ENCODE measurements around the gene DEUP1. TPM values are rescaled to one million over a fixed set of nuclear protein-coding genes. Genes with fewer than 3 reads are reported as not detected.
A peak's percentile ranks its signal among the peaks of the same experiment; 100 is the strongest.

The DEUP1 gene
- total and polyA plus RNA-seq, 4 donors: 0.39 to 2.4 (median 1.2) TPM

DNA sequence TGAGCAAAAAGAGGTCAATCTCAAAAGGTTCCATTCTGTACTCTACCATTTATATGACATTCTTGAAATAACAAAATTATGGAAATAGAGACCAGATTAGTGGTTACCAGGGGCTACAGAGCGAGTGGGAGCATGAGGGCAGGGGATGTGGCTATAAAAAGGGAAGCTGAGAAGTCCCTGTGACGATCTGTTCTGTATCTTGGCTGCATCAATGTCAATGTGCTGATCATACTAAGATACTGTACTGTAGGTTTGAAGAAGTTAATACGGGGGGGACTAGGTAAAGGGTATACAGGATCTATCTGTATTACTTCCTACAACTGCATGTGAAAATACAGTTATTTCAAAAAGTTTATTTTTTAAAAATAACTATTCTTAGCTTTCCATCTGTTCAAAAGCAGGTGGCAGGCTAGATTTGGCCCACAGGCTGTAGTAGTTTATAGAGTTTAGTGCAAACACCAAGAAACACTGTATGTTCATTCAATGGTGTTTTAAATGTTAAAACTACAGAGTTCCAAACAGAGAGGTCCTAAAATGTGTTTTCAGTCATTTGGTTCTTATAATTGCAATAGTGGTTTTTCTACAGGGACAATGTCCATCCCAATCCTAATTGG lies 134.5 kb downstream of the DEUP1 start:
- no peaks in the 10 kb centered on the region for H3K27me3 ChIP-seq (ENCODE audit: control insufficient read depth in 3 of 3, insufficient read depth in 3 of 3, low read length in 2 of 3)
- no peak overlapping the region for H3K9ac ChIP-seq (ENCODE audit: insufficient read depth in 1 of 2, low read length in 2 of 2)
- H3K9me3 ChIP-seq (ENCODE audit: control insufficient read depth in 4 of 4, insufficient read depth in 3 of 4, low read length in 3 of 4): no peaks in the 10 kb centered on the region
- DNase-seq: no peak
- TF ChIP-seq, protein P1, sequence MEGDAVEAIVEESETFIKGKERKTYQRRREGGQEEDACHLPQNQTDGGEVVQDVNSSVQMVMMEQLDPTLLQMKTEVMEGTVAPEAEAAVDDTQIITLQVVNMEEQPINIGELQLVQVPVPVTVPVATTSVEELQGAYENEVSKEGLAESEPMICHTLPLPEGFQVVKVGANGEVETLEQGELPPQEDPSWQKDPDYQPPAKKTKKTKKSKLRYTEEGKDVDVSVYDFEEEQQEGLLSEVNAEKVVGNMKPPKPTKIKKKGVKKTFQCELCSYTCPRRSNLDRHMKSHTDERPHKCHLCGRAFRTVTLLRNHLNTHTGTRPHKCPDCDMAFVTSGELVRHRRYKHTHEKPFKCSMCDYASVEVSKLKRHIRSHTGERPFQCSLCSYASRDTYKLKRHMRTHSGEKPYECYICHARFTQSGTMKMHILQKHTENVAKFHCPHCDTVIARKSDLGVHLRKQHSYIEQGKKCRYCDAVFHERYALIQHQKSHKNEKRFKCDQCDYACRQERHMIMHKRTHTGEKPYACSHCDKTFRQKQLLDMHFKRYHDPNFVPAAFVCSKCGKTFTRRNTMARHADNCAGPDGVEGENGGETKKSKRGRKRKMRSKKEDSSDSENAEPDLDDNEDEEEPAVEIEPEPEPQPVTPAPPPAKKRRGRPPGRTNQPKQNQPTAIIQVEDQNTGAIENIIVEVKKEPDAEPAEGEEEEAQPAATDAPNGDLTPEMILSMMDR (IDR thresholded peaks at IDR 0.05; ENCODE audit: control extremely low read depth, extremely low read depth): no peak
- no peaks in the 10 kb centered on the region for H3K4me1 ChIP-seq (ENCODE audit: control insufficient read depth in 5 of 5, insufficient read depth in 5 of 5, low read length in 5 of 5)
- peak; percentile 27 for ATAC-seq (ENCODE audit: insufficient read depth, low FRiP score)
- no peaks in the 10 kb centered on the region for H3K36me3 ChIP-seq (ENCODE audit: control insufficient read depth in 4 of 4, insufficient read depth in 4 of 4, low read length in 4 of 4)
- H3K4me3 ChIP-seq: no peak overlapping the region
- WGBS, 2 donors: 40 to 67% methylated on average over 3 of the region's 3 CpGs
- no peak overlapping the region for H3K27ac ChIP-seq (ENCODE audit: low read depth in 1 of 2, low read length in 1 of 2)

DNA sequence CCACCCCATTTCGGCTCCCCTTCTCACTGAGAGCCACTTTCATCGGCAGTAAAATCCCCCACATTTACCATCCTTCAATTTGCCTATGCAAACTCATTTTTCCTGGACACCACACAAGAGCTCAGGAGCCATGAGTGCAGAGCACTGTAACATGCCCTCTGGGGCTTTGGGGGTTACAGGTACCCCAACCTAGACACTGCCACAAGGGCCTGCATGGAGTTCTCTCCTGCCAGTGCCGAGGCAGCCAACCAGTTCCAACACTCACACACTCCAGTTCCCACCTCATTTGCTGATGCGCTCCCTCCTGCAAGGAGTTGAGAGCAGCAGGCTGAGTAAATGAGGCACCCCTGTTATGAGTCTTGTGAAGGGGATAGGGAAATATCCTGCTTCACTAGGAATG lies 136.5 kb downstream of the DEUP1 start:
- WGBS, 2 donors: 86 to 88% methylated on average over 4 of the region's 4 CpGs

DNA sequence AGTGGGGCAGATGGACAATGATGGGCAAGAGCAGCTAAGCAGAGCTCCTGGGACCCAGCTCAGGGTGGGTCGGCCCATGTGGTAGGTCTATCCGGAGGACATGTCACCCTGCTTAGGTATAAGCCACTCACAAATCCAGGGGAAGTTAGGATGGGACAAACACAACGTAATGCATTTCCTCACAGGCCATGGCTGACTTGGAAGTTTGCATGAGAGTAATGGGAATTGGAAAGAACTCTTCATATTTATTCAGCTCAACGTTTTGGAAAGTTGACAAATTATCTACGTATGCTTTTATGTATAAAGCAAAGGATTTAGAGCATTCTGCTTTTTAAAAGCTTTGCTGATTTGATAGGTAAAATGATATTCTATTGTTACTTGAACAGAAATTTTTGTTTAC lies 137.7 kb downstream of the DEUP1 start:
- WGBS, 2 donors: 76 to 78% methylated on average over 5 of the region's 5 CpGs
- H3K4me3 ChIP-seq: no peak overlapping the region
- no peaks in the 10 kb centered on the region for H3K9me3 ChIP-seq (ENCODE audit: control insufficient read depth in 4 of 4, insufficient read depth in 3 of 4, low read length in 3 of 4)
- no peaks in the 10 kb centered on the region for H3K36me3 ChIP-seq (ENCODE audit: control insufficient read depth in 4 of 4, insufficient read depth in 4 of 4, low read length in 4 of 4)
- H3K9ac ChIP-seq (ENCODE audit: insufficient read depth in 1 of 2, low read length in 2 of 2): no peak overlapping the region
- TF ChIP-seq, protein P1 (IDR thresholded peaks at IDR 0.05; ENCODE audit: control extremely low read depth, extremely low read depth): no peak
- no peak overlapping the region for H3K27ac ChIP-seq (ENCODE audit: low read depth in 1 of 2, low read length in 1 of 2)
- H3K4me1 ChIP-seq (ENCODE audit: control insufficient read depth in 5 of 5, insufficient read depth in 5 of 5, low read length in 5 of 5): no peaks in the 10 kb centered on the region
- no peak for ATAC-seq (ENCODE audit: insufficient read depth, low FRiP score)
- no peak for DNase-seq
- H3K27me3 ChIP-seq (ENCODE audit: control insufficient read depth in 3 of 3, insufficient read depth in 3 of 3, low read length in 2 of 3): no peaks in the 10 kb centered on the region

More for the DNA sequence above, 136.5 kb downstream of the DEUP1 start:
- TF ChIP-seq, protein P1 (IDR thresholded peaks at IDR 0.05; ENCODE audit: control extremely low read depth, extremely low read depth): no peak
- Histone ChIP-seq H3K4me3 (no peak overlapping the region), H3K4me1 (ENCODE audit: control insufficient read depth in 5 of 5, insufficient read depth in 5 of 5, low read length in 5 of 5) (no peaks in the 10 kb centered on the region), H3K27ac (ENCODE audit: low read depth in 1 of 2, low read length in 1 of 2) (no peak overlapping the region), H3K36me3 (ENCODE audit: control insufficient read depth in 4 of 4, insufficient read depth in 4 of 4, low read length in 4 of 4) (no peaks in the 10 kb centered on the region), H3K27me3 (ENCODE audit: control insufficient read depth in 3 of 3, insufficient read depth in 3 of 3, low read length in 2 of 3) (no peaks in the 10 kb centered on the region), H3K9ac (ENCODE audit: insufficient read depth in 1 of 2, low read length in 2 of 2) (no peak overlapping the region), H3K9me3 (ENCODE audit: control insufficient read depth in 4 of 4, insufficient read depth in 3 of 4, low read length in 3 of 4) (no peaks in the 10 kb centered on the region)
- no peak for ATAC-seq (ENCODE audit: insufficient read depth, low FRiP score)
- DNase-seq: no peak

DNA sequence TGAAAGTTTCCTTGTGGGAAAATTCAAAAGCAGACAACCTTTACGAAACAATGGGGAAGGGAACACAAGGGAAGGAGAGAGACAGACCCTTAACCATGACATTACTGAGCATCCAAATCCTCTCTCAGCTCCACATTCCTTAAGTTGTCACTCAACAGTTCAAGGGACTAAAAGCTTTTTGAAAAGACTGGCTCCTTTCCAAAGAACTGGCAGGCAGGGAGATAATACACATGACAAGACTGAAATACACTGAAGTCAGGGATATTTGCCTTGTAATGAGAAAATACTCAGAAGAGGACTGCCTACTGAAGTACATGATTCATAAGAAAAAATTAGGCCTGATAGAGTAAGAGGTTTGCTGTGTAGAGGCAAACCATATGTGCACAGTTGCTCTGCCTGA lies 143.6 kb downstream of the DEUP1 start:
- Histone ChIP-seq H3K9ac (ENCODE audit: insufficient read depth in 1 of 2, low read length in 2 of 2) (no peak overlapping the region), H3K4me3 (no peak overlapping the region), H3K9me3 (ENCODE audit: control insufficient read depth in 4 of 4, insufficient read depth in 3 of 4, low read length in 3 of 4) (peaks cover 0 to 4% (median 0%) of the 10 kb centered on the region in 4 donors), H3K36me3 (ENCODE audit: control insufficient read depth in 4 of 4, insufficient read depth in 4 of 4, low read length in 4 of 4) (peaks cover 0 to 5% (median 0%) of the 10 kb centered on the region in 4 donors), H3K27ac (ENCODE audit: low read depth in 1 of 2, low read length in 1 of 2) (no peak overlapping the region), H3K27me3 (ENCODE audit: control insufficient read depth in 3 of 3, insufficient read depth in 3 of 3, low read length in 2 of 3) (no peaks in the 10 kb centered on the region), H3K4me1 (ENCODE audit: control insufficient read depth in 5 of 5, insufficient read depth in 5 of 5, low read length in 5 of 5) (peaks cover 0 to 14% (median 6%) of the 10 kb centered on the region in 5 donors)
- ATAC-seq (ENCODE audit: insufficient read depth, low FRiP score) (no peak), DNase-seq (peak in 2 of 3 donors; percentile 69 to 71)
- TF ChIP-seq, protein P1 (IDR thresholded peaks at IDR 0.05; ENCODE audit: control extremely low read depth, extremely low read depth): no peak
- 81 to 86% methylated on average over 1 of the region's 1 CpG for WGBS, 2 donors

All from lung (tissue), 12 donors.